ENCODE data around the gene AMPH. TPM values are rescaled to one million over a fixed set of nuclear protein-coding genes. Genes with fewer than 3 reads are reported as not detected.
"Not testable (repeated sequence)": the region's sequence is repeated elsewhere in the genome, so short reads cannot be mapped to it uniquely, and the experiment has no call there.

The AMPH gene
- total RNA-seq, 4 donors from 2014 or later = 5.0 to 11.8 (median 7.8) TPM

DNA sequence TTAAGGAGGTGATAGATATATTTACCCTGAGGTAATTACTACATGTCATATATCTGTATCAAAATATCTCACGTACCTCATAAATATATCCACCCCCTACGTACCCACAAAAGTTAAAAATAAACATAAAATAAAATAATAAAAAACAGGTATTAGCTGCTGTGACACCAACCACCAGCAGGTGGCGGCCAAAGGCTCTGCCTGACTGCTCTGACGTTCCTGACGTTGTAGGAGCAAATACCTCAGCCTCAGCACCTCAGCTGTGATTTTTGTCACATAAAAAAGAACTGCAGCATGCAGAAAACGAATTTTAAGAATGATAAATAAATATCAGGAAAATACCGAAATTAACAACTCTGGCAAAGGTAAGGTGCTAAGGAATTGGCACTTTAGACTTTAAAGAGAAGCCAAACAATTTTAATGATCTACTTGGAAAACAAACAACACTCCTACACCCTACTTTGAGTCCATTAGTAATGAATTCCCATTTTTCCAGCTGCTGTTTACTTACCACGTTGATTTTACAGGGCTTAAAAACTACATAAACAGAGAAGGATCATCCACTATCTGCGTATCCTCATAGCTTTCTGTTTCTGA, 232.3 kb downstream of the AMPH start:
- TF ChIP-seq, protein P1, sequence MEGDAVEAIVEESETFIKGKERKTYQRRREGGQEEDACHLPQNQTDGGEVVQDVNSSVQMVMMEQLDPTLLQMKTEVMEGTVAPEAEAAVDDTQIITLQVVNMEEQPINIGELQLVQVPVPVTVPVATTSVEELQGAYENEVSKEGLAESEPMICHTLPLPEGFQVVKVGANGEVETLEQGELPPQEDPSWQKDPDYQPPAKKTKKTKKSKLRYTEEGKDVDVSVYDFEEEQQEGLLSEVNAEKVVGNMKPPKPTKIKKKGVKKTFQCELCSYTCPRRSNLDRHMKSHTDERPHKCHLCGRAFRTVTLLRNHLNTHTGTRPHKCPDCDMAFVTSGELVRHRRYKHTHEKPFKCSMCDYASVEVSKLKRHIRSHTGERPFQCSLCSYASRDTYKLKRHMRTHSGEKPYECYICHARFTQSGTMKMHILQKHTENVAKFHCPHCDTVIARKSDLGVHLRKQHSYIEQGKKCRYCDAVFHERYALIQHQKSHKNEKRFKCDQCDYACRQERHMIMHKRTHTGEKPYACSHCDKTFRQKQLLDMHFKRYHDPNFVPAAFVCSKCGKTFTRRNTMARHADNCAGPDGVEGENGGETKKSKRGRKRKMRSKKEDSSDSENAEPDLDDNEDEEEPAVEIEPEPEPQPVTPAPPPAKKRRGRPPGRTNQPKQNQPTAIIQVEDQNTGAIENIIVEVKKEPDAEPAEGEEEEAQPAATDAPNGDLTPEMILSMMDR (IDR thresholded peaks at IDR 0.05) = peak; percentile 71 to 88 (median 76)
- TF ChIP-seq EP300 (IDR thresholded peaks at IDR 0.05) (no peak), POLR2A (IDR thresholded peaks at IDR 0.05; ENCODE audit: low read depth) (no peak), POLR2AphosphoS5 (IDR thresholded peaks at IDR 0.05) (no peak)
- 6% methylated on average over 9 of the region's 9 CpGs for WGBS
- Histone ChIP-seq H3K4me3 (no peak overlapping the region), H3K27ac (replicated peaks in 1 of 4) (no peak overlapping the region), H3K4me1 (peaks cover 0 to 4% (median 2%) of the 10 kb centered on the region in 4 donors), H3K36me3 (no peaks in the 10 kb centered on the region), H3K9me3 (peaks cover 0 to 2% (median 0%) of the 10 kb centered on the region in 4 donors), H3K27me3 (no peaks in the 10 kb centered on the region)
- no peak for DNase-seq (ENCODE audit: extremely low spot score)
- intact Hi-C loops (cut with DNase I) = loop anchor here (5.0 to 10.0 kb wide), 2 partner anchors 258 to 346 kb away; no protein-coding TSS in a partner anchor

DNA sequence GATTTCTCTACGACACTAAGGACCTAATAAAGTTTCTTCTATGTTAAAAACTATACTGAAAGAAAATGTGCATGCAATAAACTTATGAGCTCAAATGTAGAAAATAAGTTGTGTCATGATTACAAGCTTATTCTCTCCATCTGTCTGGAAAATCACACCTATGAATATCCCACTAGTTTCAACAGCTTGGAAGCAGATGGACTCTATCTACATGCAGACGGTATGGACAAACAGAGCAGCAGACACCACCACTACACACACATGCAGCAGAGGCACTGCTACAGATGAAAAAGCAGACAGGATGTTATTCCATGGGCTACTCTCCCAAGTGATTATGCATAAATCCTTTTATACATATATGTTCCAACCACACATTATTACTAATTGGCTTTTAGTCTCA, 234.3 kb downstream of the AMPH start:
- TF ChIP-seq POLR2AphosphoS5 (IDR thresholded peaks at IDR 0.05) (no peak), EP300 (IDR thresholded peaks at IDR 0.05) (no peak), POLR2A (IDR thresholded peaks at IDR 0.05; ENCODE audit: low read depth) (no peak)
- TF ChIP-seq, protein P1 (IDR thresholded peaks at IDR 0.05) = no peak
- WGBS = 83% methylated on average over 2 of the region's 2 CpGs
- Histone ChIP-seq H3K4me1 (peaks cover 0 to 4% (median 2%) of the 10 kb centered on the region in 4 donors), H3K36me3 (no peaks in the 10 kb centered on the region), H3K27me3 (no peaks in the 10 kb centered on the region), H3K27ac (replicated peaks in 1 of 4) (no peak overlapping the region), H3K9me3 (no peaks in the 10 kb centered on the region), H3K4me3 (no peak overlapping the region)
- intact Hi-C loops (cut with DNase I) = loop anchor here (5.0 to 10.0 kb wide), 2 partner anchors 260 to 348 kb away; no protein-coding TSS in a partner anchor
- no peak for DNase-seq (ENCODE audit: extremely low spot score)

DNA sequence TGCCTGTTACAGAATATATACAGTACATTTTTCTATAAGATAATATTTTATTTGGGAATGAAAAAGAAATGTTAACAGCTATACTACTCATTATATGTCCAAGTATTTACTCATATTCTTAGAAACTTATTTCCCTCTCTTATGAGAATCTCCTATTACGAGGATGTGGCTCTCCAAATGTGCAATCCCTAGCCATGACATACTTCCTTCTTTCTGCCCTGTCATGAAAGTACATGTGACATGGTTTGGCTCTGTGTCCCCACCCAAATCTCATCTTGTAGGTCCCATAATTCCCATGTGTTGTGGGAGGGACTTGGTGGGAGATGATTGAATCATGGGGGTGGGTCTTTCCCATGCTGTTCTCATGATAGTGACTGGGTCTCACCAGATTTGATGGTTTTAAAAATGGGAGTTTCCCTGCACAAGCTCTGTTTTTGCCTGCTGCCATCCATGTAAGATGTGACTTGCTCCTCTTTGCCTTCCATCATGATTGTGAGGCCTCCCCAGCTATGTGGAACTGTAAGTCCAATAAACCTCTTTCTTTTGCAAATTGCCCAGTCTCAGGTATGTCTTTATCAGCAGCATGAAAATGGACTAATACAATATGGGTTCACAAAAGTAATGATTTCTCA, 235.1 kb downstream of the AMPH start:
- not testable (repeated sequence) for DNase-seq (ENCODE audit: extremely low spot score); H3K4me3 ChIP-seq; H3K36me3 ChIP-seq; H3K4me1 ChIP-seq; H3K27me3 ChIP-seq; H3K27ac ChIP-seq (replicated peaks in 1 of 4); H3K9me3 ChIP-seq
- intact Hi-C loops (cut with DNase I) = loop anchor here (5.0 to 10.0 kb wide), 2 partner anchors 261 to 349 kb away; no protein-coding TSS in a partner anchor
- 82% methylated on average over 1 of the region's 1 CpG for WGBS

DNA sequence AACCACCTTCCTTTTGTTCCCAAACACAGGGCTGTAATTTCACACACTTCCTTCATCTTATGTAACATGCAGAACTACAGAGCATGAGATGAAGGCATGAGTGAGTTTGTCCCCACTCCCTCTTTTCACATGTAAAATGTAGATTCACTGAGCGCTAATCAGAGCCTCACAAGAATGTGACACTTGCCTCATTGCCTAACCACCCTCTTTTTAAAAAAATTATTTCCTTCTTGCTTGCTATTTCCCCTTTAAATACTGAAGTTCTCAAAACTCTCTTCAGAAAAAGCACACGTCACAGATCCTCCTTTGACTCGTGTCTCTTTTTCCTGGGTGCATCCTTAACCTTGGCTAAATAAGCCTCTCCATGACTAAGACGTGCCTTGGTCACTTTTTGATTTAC, 236.5 kb downstream of the AMPH start:
- no peak for DNase-seq (ENCODE audit: extremely low spot score)
- Histone ChIP-seq H3K36me3 (no peaks in the 10 kb centered on the region), H3K4me3 (no peak overlapping the region), H3K27ac (replicated peaks in 1 of 4) (no peak overlapping the region), H3K27me3 (no peaks in the 10 kb centered on the region), H3K9me3 (no peaks in the 10 kb centered on the region), H3K4me1 (peaks cover 0 to 4% (median 2%) of the 10 kb centered on the region in 4 donors)
- 46% methylated on average over 4 of the region's 4 CpGs for WGBS
- intact Hi-C loops (cut with DNase I) = loop anchor here (5.0 to 10.0 kb wide), 2 partner anchors 263 to 350 kb away; no protein-coding TSS in a partner anchor
- TF ChIP-seq POLR2A (IDR thresholded peaks at IDR 0.05; ENCODE audit: low read depth) = no peak
- no peak for TF ChIP-seq POLR2AphosphoS5 (IDR thresholded peaks at IDR 0.05)
- TF ChIP-seq EP300 (IDR thresholded peaks at IDR 0.05) = no peak
- TF ChIP-seq, protein P1 (IDR thresholded peaks at IDR 0.05) = no peak

DNA sequence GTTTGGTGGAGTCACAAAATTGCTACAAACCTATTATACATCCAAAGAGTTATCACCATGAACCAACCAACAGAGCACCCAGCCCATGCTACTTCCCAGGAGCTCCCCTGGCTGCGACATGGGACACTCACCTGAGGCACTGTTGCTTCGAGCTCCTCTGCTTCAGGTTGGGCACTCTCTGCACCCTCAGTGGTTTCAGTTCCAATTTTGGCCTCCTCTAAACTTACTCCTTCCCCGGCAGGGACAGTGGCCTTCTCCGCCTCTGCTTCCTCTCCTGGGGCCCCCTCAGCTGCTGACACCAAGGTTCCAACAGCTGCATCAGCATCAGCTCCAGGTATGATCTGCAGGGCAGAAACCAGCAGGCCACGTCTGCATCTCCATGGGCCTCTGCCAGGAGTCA, 237.3 kb downstream of the AMPH start:
- H3K27ac ChIP-seq (replicated peaks in 1 of 4) = no peak overlapping the region
- H3K4me3 ChIP-seq = no peak overlapping the region
- no peaks in the 10 kb centered on the region for H3K36me3 ChIP-seq
- intact Hi-C loops (cut with DNase I) = loop anchor here (10.0 kb wide), 1 partner anchor 351 kb away; no protein-coding TSS in a partner anchor
- H3K9me3 ChIP-seq = no peaks in the 10 kb centered on the region
- DNase-seq (ENCODE audit: extremely low spot score) = no peak
- no peaks in the 10 kb centered on the region for H3K27me3 ChIP-seq
- peaks cover 0 to 2% (median under 1%) of the 10 kb centered on the region in 4 donors for H3K4me1 ChIP-seq
- TF ChIP-seq EP300 (IDR thresholded peaks at IDR 0.05) (no peak), POLR2A (IDR thresholded peaks at IDR 0.05; ENCODE audit: low read depth) (no peak), POLR2AphosphoS5 (IDR thresholded peaks at IDR 0.05) (no peak)
- TF ChIP-seq, protein P1 (IDR thresholded peaks at IDR 0.05) = no peak
- 84% methylated on average over 5 of the region's 5 CpGs for WGBS

All from esophagus muscularis mucosa (tissue), 4 donors.